SK-N-MC (cell line): ENCODE measurements around the gene SMYD2.

ENCODE experiments used
- EZH2 ChIP-seq: fragments of 200-600 bp; sonication (generic); IDR thresholded peaks from one replicate; pipeline ENCODE4 v1.6.1; 2017; ENCODE audit warnings: antibody characterized with exemption
- FOXP2 ChIP-seq: optimal IDR thresholded peaks from 2 replicates; pipeline ENCODE3; 2011; ENCODE audit warnings: mild to moderate bottlenecking, moderate library complexity; ENCODE audit not compliant: insufficient read depth; ENCODE audit errors: extremely low read length, control extremely low read depth
- POLR2AphosphoS5 ChIP-seq: IDR thresholded peaks from 2 replicates; pipeline ENCODE4 v1.6.1; 2012; ENCODE audit warnings: mild to moderate bottlenecking, low read depth, low read length, borderline replicate concordance

GRCh38 chr1:214255509-214255908 lies 25.4 kb upstream of the SMYD2 start:
- TF ChIP-seq EZH2 (no peak), FOXP2 (no peak), POLR2AphosphoS5 (no peak)
